Aorta (tissue), 5 donors: ENCODE results near the gene CITED2. TPM values are rescaled to one million over a fixed set of nuclear protein-coding genes. Genes with fewer than 3 reads are reported as not detected.
"Not testable (repeated sequence)": the region's sequence is repeated elsewhere in the genome, so short reads cannot be mapped to it uniquely, and the experiment has no call there.

Source experiments
- ATAC-seq: fragments of 200-7000 bp; cut with Tn5 transposase; one replicate; pipeline ENCODE4 v1.9.1; 2022; ENCODE audit warnings: moderate library complexity; ENCODE audit not compliant: low FRiP score
- DNase-seq, 2 donors: peaks; one replicate each; pipeline ENCODE4 v3.0.0-alpha.2; 2020
- H3K27ac ChIP-seq, 2 donors: one replicate each; pipeline ENCODE4 v1.5.1; 2013; ENCODE audit warnings: low read length in 2 of 2, mild to moderate bottlenecking in 2 of 2, moderate library complexity in 2 of 2, control low read depth in 1 of 2, inconsistent platforms in 1 of 2, low read depth in 1 of 2
- H3K27me3 ChIP-seq, 2 donors: one replicate each; pipeline ENCODE4 v1.6.1; 2013; ENCODE audit warnings: control low read depth in 1 of 2, low read length in 1 of 2, mild to moderate bottlenecking in 1 of 2, moderate library complexity in 1 of 2; ENCODE audit not compliant: insufficient read depth in 2 of 2, control insufficient read depth in 1 of 2
- H3K36me3 ChIP-seq, 2 donors: one replicate each; pipeline ENCODE4 v1.6.1; 2013; ENCODE audit warnings: control low read depth in 1 of 2, low read length in 1 of 2, mild to moderate bottlenecking in 1 of 2; ENCODE audit not compliant: insufficient read depth in 2 of 2, control insufficient read depth in 1 of 2
- H3K4me1 ChIP-seq, 2 donors: one replicate each; pipeline ENCODE4 v1.6.1; 2013; ENCODE audit warnings: low read length in 2 of 2, control low read depth in 1 of 2, mild to moderate bottlenecking in 1 of 2, moderate library complexity in 1 of 2; ENCODE audit not compliant: insufficient read depth in 2 of 2, control insufficient read depth in 1 of 2
- H3K4me3 ChIP-seq, 2 donors: one replicate each; pipeline ENCODE4 v1.5.1; 2013; ENCODE audit warnings: low read length in 2 of 2, control low read depth in 1 of 2, mild to moderate bottlenecking in 1 of 2
- H3K9me3 ChIP-seq: one replicate; pipeline ENCODE4 v1.6.1; 2013; ENCODE audit warnings: mild to moderate bottlenecking, low read length; ENCODE audit not compliant: control insufficient read depth
- WGBS, 2 donors: extraction: QIAGEN DNeasy Blood & Tissue Kit; methylation state at CpG; one replicate each; pipeline ENCODE4 v1.1.7; 2013; 5-methylcytosine and 5-hydroxymethylcytosine counted together
- intact Hi-C, 2 donors: fragments of 100-400 bp; cut with DNase I; formaldehyde crosslinking; loops; one replicate each; pipeline versions ENCODE4 v1.14.2 to v1.15.0; 2022
- polyA plus RNA-seq, 2 donors: library from polyadenylated mRNA; stranded (reverse); fragments of 200-250 nt; gene quantifications; one replicate each; pipeline ENCODE4 v1.2.3, GENCODE V29; 2013
- total RNA-seq, 2 donors: library from RNA; stranded (reverse); fragmentation: NEBNext Ultra II Directional; extraction: Animal tissue kit (Norgen Biotek cat#: 25700); gene quantifications; one replicate each; pipeline ENCODE4 v1.2.1, GENCODE V29; 2021
- donor health status: healthy with polysubstance abuse.
- donor health status: Bipolar disorder and iron deficiency.
- donor health status: DM: no; HTN: no; CAD: no.
- donor health status: DM: no; HTN: no; CAD: no.
- donor health status: DM: yes; HTN: yes; CAD: no.

CITED2 gene
- total and polyA plus RNA-seq, 4 donors: 19.3 to 64.1 (median 53.5) TPM

- not testable (repeated sequence) for DNase-seq, H3K27me3 ChIP-seq, ATAC-seq, H3K36me3 ChIP-seq, H3K4me1 ChIP-seq, H3K9me3 ChIP-seq, H3K4me3 ChIP-seq, H3K27ac ChIP-seq
- 96 to 97% methylated on average over 5 of the region's 5 CpGs for whole genome bisulfite sequencing, 2 donors
- intact Hi-C loops: loop anchor here (1.0 to 10.0 kb wide), 5 partner anchors 144 to 549 kb away; partner anchors contain the start of gene REPS1 (in 2 of the 2)
These were observed 10.7 kb downstream of the CITED2 start for GRCh38 chr6:139363797-139364196.

DNA sequence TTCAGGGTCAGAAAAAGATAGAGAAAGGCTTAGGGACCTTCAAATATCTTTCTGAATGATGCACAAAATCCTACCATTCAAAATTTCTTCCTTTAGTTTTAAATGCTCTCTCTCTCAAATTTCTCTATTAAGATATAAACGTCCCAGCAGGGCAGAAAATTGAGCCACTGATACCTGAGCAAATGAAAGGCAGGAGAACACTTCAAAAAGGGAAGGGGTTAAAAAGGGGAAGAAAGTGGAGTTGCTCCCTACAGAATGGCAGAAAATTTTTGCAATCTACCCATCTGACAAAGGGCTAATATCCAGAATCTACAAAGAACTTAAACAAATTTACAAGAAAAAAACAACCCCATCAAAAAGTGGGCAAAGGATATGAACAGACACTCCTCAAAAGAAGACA lies 11.3 kb downstream of the CITED2 start:
- not testable (repeated sequence) for H3K4me3 ChIP-seq, DNase-seq, H3K9me3 ChIP-seq, H3K27me3 ChIP-seq, H3K4me1 ChIP-seq, H3K36me3 ChIP-seq, ATAC-seq, H3K27ac ChIP-seq
- 52 to 71% methylated on average over 1 of the region's 1 CpG for WGBS, 2 donors
- intact Hi-C loops: loop anchor here (10.0 kb wide), 1 partner anchor 378 kb away; the partner anchor contains the start of gene REPS1 (in 2 of the 2)

- no peaks in the 10 kb centered on the region for H3K9me3 ChIP-seq
- no peak overlapping the region for H3K4me3 ChIP-seq
- DNase-seq: no peak
- 77 to 90% methylated on average over 2 of the region's 2 CpGs for WGBS, 2 donors
- no peaks in the 10 kb centered on the region for H3K27me3 ChIP-seq
- H3K4me1 ChIP-seq: no peaks in the 10 kb centered on the region
- intact Hi-C loops: loop anchor here (10.0 kb wide), 1 partner anchor 376 kb away; the partner anchor contains the start of gene REPS1 (in 2 of the 2)
- no peaks in the 10 kb centered on the region for H3K36me3 ChIP-seq
- ATAC-seq: no peak
- H3K27ac ChIP-seq: no peak overlapping the region
These were observed 13.2 kb downstream of the CITED2 start for GRCh38 chr6:139361211-139361610.

GRCh38 chr6:139356924-139357323 lies 17.5 kb downstream of the CITED2 start:
- intact Hi-C loops: no loop called here
- H3K27ac ChIP-seq: no peak overlapping the region
- DNase-seq: no peak
- no peak for ATAC-seq
- no peaks in the 10 kb centered on the region for H3K27me3 ChIP-seq
- H3K9me3 ChIP-seq: no peaks in the 10 kb centered on the region
- H3K4me3 ChIP-seq: no peak overlapping the region
- no peaks in the 10 kb centered on the region for H3K36me3 ChIP-seq
- WGBS, 2 donors: 94 to 100% methylated on average over 2 of the region's 2 CpGs
- no peaks in the 10 kb centered on the region for H3K4me1 ChIP-seq

GRCh38 chr6:139355777-139356445 lies 18.5 kb downstream of the CITED2 start:
- Histone ChIP-seq H3K4me1 (no peaks in the 10 kb centered on the region), H3K9me3 (no peaks in the 10 kb centered on the region), H3K27me3 (no peaks in the 10 kb centered on the region), H3K27ac (no peak overlapping the region), H3K4me3 (no peak overlapping the region), H3K36me3 (no peaks in the 10 kb centered on the region)
- intact Hi-C loops: no loop called here
- WGBS, 2 donors: 95 to 99% methylated on average over 7 of the region's 7 CpGs
- no peak for DNase-seq
- no peak for ATAC-seq

GRCh38 chr6:139355172-139355571 lies 19.3 kb downstream of the CITED2 start:
- no peak overlapping the region for H3K4me3 ChIP-seq
- ATAC-seq: no peak

DNA sequence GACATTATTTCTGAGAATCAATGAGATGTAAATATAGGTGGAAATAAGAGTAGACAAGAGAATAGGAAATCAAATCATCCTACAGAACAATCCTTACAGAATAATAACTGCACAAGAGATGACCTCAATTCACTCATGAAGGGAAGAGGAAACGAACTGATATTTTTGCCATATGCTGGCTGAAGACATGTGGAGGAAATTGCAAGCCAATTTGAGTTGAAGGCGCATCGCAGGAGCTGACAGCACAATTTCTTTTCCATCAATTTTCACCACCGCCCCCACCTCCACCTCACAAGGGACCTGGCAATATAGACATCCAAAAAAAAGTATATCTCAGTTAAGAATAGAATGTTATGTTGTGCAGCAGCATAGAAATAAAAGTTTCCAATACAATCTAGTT lies 20.3 kb downstream of the CITED2 start:
- ATAC-seq (no peak), DNase-seq (no peak)
- Histone ChIP-seq H3K27me3 (no peaks in the 10 kb centered on the region), H3K4me1 (no peaks in the 10 kb centered on the region), H3K4me3 (no peak overlapping the region), H3K9me3 (no peaks in the 10 kb centered on the region), H3K27ac (no peak overlapping the region), H3K36me3 (no peaks in the 10 kb centered on the region)
- WGBS, 2 donors: 66 to 69% methylated on average over 4 of the region's 4 CpGs
- intact Hi-C loops: no loop called here

More at GRCh38 chr6:139355172-139355571, 19.3 kb downstream of the CITED2 start:
- H3K36me3 ChIP-seq: no peaks in the 10 kb centered on the region
- H3K27me3 ChIP-seq: no peaks in the 10 kb centered on the region
- H3K4me1 ChIP-seq: no peaks in the 10 kb centered on the region
- DNase-seq: no peak
- H3K27ac ChIP-seq: no peak overlapping the region
- 94 to 96% methylated on average over 2 of the region's 2 CpGs for WGBS, 2 donors
- no peaks in the 10 kb centered on the region for H3K9me3 ChIP-seq
- intact Hi-C loops: no loop called here

DNA sequence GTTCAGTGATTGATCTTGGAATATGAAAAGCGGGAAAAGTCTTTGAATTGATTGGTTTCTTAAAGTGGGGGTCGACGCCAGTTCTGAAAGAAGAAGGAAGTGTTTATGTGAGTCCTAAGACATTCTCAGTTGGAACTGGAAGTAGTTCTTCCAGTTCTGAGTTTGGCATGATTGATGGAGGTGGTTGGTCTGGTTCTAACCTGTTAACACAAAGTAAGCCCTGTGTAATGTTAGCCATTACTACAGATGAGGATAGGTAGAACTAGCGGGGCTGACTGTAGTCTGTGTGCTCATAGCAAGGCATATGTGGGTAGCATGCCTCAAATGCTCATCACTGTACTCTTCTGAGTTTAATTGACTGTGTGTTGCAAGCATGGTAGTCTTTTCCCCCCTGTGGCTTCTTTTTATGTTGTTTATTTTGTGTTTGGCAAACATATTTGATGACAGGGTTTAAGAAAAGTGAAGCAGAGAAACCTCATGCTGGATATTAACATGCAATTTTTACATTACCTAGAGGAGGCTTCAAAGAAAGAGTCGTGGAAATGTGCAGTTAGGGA lies 24.9 kb downstream of the CITED2 start:
- WGBS, 2 donors: 50 to 66% methylated on average over 5 of the region's 5 CpGs

DNA sequence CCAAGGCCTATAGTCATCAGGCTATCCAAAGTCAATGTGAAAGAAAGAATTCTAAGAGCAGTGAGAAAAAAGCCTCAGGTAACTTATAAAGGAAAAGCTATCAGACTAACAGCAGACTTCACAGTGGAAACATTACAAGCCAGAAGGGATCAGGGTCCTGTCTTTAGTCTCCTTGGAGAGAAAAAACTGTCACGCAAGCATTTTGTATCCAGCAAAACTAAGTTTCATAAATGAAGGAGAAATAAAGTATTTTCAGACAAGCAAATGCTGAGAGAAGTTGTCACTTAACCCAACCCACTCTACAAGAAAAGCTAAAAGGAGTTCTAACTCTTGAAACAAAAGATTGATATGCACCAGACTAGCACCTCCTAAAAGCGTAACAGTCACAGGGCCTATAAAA lies 28.1 kb downstream of the CITED2 start:
- 97% methylated on average over 2 of the region's 2 CpGs for WGBS, 2 donors
- H3K36me3 ChIP-seq: no peaks in the 10 kb centered on the region
- H3K4me3 ChIP-seq: no peak overlapping the region
- intact Hi-C loops: no loop called here
- H3K27ac ChIP-seq: no peak overlapping the region
- DNase-seq (no peak), ATAC-seq (no peak)
- H3K4me1 ChIP-seq: no peaks in the 10 kb centered on the region
- H3K27me3 ChIP-seq: no peaks in the 10 kb centered on the region
- H3K9me3 ChIP-seq: peaks cover 3% of the 10 kb centered on the region

More for the DNA sequence above, 24.9 kb downstream of the CITED2 start:
- no peaks in the 10 kb centered on the region for H3K4me1 ChIP-seq
- DNase-seq (no peak), ATAC-seq (no peak)
- no peak overlapping the region for H3K27ac ChIP-seq
- no peaks in the 10 kb centered on the region for H3K36me3 ChIP-seq
- H3K9me3 ChIP-seq: no peaks in the 10 kb centered on the region
- intact Hi-C loops: no loop called here
- H3K4me3 ChIP-seq: no peak overlapping the region
- H3K27me3 ChIP-seq: no peaks in the 10 kb centered on the region
